Neuronal stem cell (in vitro differentiated cells): ENCODE measurements around the gene TMEM98.

Experiments
- DNase-seq: peaks from one replicate; pipeline ENCODE4 v3.0.0-alpha.2; 2013; ENCODE audit warnings: low spot score
- H2AFZ ChIP-seq: one replicate; pipeline ENCODE4 v1.6.1; 2013; ENCODE audit warnings: mild to moderate bottlenecking, low read length, inconsistent platforms
- H2AK5ac ChIP-seq: 2 replicates; pipeline ENCODE4 v1.6.1; 2013; ENCODE audit warnings: low read depth, mild to moderate bottlenecking, inconsistent platforms, low read length, moderate library complexity, mixed read lengths
- H2BK120ac ChIP-seq: 2 replicates; pipeline ENCODE4 v1.6.1; 2013; ENCODE audit warnings: low read depth, mild to moderate bottlenecking, inconsistent platforms, low read length, moderate library complexity, mixed read lengths
- H2BK12ac ChIP-seq: one replicate; pipeline ENCODE4 v1.6.1; 2013; ENCODE audit warnings: low read length, inconsistent platforms
- H2BK15ac ChIP-seq: 2 replicates; pipeline ENCODE4 v1.6.1; 2013; ENCODE audit warnings: mild to moderate bottlenecking, low read length, inconsistent platforms, mixed read lengths
- H2BK5ac ChIP-seq: one replicate; pipeline ENCODE4 v1.6.1; 2013; ENCODE audit warnings: inconsistent platforms, mild to moderate bottlenecking, low read length, moderate library complexity
- H3K14ac ChIP-seq: one replicate; pipeline ENCODE4 v1.6.1; 2013; ENCODE audit warnings: low read length, inconsistent platforms
- H3K18ac ChIP-seq: 2 replicates; pipeline ENCODE4 v1.6.1; 2013; ENCODE audit warnings: low read length, inconsistent platforms
- H3K23ac ChIP-seq: 2 replicates; pipeline ENCODE4 v1.6.1; 2013; ENCODE audit warnings: low read depth, mild to moderate bottlenecking, mixed read lengths, low read length, inconsistent platforms; ENCODE audit not compliant: poor library complexity
- H3K27ac ChIP-seq: replicated peaks from 3 replicates; pipeline ENCODE4 v1.5.1; 2013; ENCODE audit warnings: low read length, inconsistent platforms
- H3K27me3 ChIP-seq, 3 experiments: 2 replicates each; pipeline ENCODE4 v1.6.1; 2013; ENCODE audit warnings: low read length in 3 of 3, mild to moderate bottlenecking in 2 of 3, inconsistent platforms in 1 of 3, low read depth in 1 of 3, mixed read lengths in 1 of 3, moderate library complexity in 1 of 3; ENCODE audit not compliant: control insufficient read depth in 3 of 3, insufficient read depth in 3 of 3
- H3K36me3 ChIP-seq, 2 donors: replicated peaks in 1 of 2; 2 replicates each; pipeline ENCODE4 v1.6.1; 2013; ENCODE audit warnings: low read length in 2 of 2; ENCODE audit not compliant: control insufficient read depth in 2 of 2, insufficient read depth in 2 of 2
- H3K4ac ChIP-seq: 2 replicates; pipeline ENCODE4 v1.6.1; 2013; ENCODE audit warnings: inconsistent platforms, mild to moderate bottlenecking, low read length, moderate library complexity
- H3K4me1 ChIP-seq, 2 donors: 1 replicate in 1 of 2; 2 replicates in 1 of 2; pipeline ENCODE4 v1.6.1; 2013; ENCODE audit warnings: low read length in 2 of 2, low read depth in 1 of 2; ENCODE audit not compliant: control insufficient read depth in 2 of 2, insufficient read depth in 1 of 2
- H3K4me2 ChIP-seq: one replicate; pipeline ENCODE4 v1.6.1; 2013; ENCODE audit warnings: mild to moderate bottlenecking, low read length, inconsistent platforms; ENCODE audit not compliant: insufficient read depth, poor library complexity, severe bottlenecking
- H3K4me3 ChIP-seq, 2 donors: 2 replicates each; pipeline ENCODE4 v1.5.1; 2013; ENCODE audit warnings: low read length in 2 of 2, mild to moderate bottlenecking in 2 of 2, inconsistent platforms in 1 of 2, moderate library complexity in 1 of 2
- H3K79me1 ChIP-seq: one replicate; pipeline ENCODE4 v1.6.1; 2013; ENCODE audit warnings: low read depth, mild to moderate bottlenecking, inconsistent platforms, low read length, moderate library complexity
- H3K9ac ChIP-seq: one replicate; pipeline ENCODE4 v1.6.1; 2013; ENCODE audit warnings: mild to moderate bottlenecking, low read depth, low read length, inconsistent platforms; ENCODE audit not compliant: poor library complexity
- H3K9me3 ChIP-seq, 2 donors: replicated peaks in 1 of 2; 2 replicates each; pipeline versions ENCODE3 to v1.6.1; 2013; ENCODE audit warnings: low read length in 2 of 2, mild to moderate bottlenecking in 2 of 2, inconsistent platforms in 1 of 2, low read depth in 1 of 2, mixed read lengths in 1 of 2, moderate library complexity in 1 of 2; ENCODE audit not compliant: control insufficient read depth in 2 of 2, insufficient read depth in 1 of 2
- H4K8ac ChIP-seq: one replicate; pipeline ENCODE4 v1.6.1; 2013; ENCODE audit warnings: low read depth, mild to moderate bottlenecking, inconsistent platforms, low read length, moderate library complexity
- H4K91ac ChIP-seq: one replicate; pipeline ENCODE4 v1.6.1; 2013; ENCODE audit warnings: low read length, low read depth, mild to moderate bottlenecking, inconsistent platforms; ENCODE audit not compliant: poor library complexity
- WGBS, 2 donors: extraction: QIAGEN DNeasy Blood & Tissue Kit; methylation state at CpG; one replicate each; pipeline ENCODE4 v1.1.7; 2013; ENCODE audit warnings: missing lambda C conversion rate in 2 of 2, mixed read lengths in 1 of 2; ENCODE audit not compliant: insufficient read length in 2 of 2, insufficient replicate concordance in 1 of 2; ENCODE audit errors: extremely low coverage in 2 of 2; 5-methylcytosine and 5-hydroxymethylcytosine counted together

TMEM98 gene

DNA sequence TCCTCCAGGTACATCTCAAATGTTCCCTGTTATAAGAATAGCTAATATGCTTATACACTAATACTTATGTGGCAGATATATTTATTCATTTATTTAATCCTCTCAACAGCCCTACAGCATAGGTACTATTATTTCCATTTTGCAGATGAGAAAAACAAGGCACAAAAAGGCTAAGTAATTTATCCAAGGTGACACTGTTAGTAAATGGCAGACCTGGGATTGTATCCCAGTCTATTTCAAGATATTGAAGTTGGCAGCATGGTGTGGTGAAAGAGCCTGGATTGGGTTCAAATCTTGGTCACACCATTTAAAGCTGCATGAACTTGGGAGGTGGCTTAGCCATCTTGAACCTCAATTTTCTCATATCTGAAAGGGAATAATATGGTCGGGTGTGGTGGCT, 27.2 kb downstream of the TMEM98 start:
- H2BK12ac ChIP-seq, result no peak overlapping the region
- H3K36me3 ChIP-seq, result no peaks in the 10 kb centered on the region
- no peak overlapping the region for H4K8ac ChIP-seq
- no peak overlapping the region for H3K27ac ChIP-seq
- no peak overlapping the region for H3K23ac ChIP-seq
- no peak for DNase-seq
- H3K9ac ChIP-seq, result no peak overlapping the region
- no peak overlapping the region for H2BK5ac ChIP-seq
- H3K18ac ChIP-seq, result no peak overlapping the region
- no peak overlapping the region for H3K4ac ChIP-seq
- no peak overlapping the region for H3K4me3 ChIP-seq
- no peaks in the 10 kb centered on the region for H3K4me1 ChIP-seq
- no peak overlapping the region for H4K91ac ChIP-seq
- H2BK120ac ChIP-seq, result no peak overlapping the region
- no peak overlapping the region for H2AFZ ChIP-seq
- H3K4me2 ChIP-seq, result no peak overlapping the region
- H2AK5ac ChIP-seq, result no peak overlapping the region
- H3K14ac ChIP-seq, result no peak overlapping the region
- no peak overlapping the region for H2BK15ac ChIP-seq
- WGBS, 2 donors, result no CpG with 5 or more reads among the region's 1 CpG
- no peaks in the 10 kb centered on the region for H3K79me1 ChIP-seq
- H3K27me3 ChIP-seq, result peaks cover 0 to 15% (median 0%) of the 10 kb centered on the region in 3 experiments
- no peaks in the 10 kb centered on the region for H3K9me3 ChIP-seq

DNA sequence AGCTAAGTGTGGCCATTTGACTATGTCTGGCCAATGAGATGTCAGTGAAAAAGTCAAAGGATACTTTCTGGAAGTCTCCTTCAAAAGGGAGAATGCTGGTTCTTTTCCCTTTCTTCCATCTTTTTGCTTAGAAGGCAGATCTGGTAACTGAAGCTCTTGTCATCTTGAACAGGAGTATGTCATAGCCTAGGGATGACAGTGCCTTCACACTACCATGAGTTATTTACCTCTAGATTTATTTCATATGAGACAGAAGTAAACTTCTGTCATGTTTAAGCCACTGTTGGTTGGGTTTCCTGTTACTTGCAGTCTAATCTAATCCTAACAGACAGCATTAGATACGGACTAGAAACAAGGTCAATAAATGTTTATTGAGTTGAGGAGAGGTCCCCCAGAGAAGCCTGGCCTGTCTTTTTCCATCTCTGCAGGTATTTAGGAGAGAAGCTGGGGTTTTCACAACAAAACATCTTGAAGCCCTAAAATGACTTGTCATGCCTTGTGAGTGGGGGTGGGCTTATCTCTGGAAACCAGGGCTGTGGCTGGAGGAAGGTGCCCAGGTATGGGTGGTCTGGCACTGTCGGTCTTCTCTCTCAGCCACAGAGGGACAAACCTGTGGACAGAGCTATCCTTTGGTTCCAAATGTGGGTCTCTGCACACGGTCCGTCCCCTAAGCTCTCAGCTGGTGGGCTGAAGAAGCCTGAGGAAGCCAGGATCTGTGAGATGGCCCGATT, 28.5 kb downstream of the TMEM98 start:
- no peaks in the 10 kb centered on the region for H3K79me1 ChIP-seq
- no peak overlapping the region for H2BK5ac ChIP-seq
- no peak overlapping the region for H2AFZ ChIP-seq
- WGBS, 2 donors, result no CpG with 5 or more reads among the region's 5 CpGs
- no peak overlapping the region for H2BK120ac ChIP-seq
- no peaks in the 10 kb centered on the region for H3K36me3 ChIP-seq
- H3K14ac ChIP-seq, result no peak overlapping the region
- H3K27ac ChIP-seq, result no peak overlapping the region
- H3K4me1 ChIP-seq, result no peaks in the 10 kb centered on the region
- H3K18ac ChIP-seq, result no peak overlapping the region
- no peaks in the 10 kb centered on the region for H3K9me3 ChIP-seq
- H2BK15ac ChIP-seq, result no peak overlapping the region
- no peak overlapping the region for H2BK12ac ChIP-seq
- no peak overlapping the region for H4K8ac ChIP-seq
- no peak overlapping the region for H3K9ac ChIP-seq
- no peak overlapping the region for H3K23ac ChIP-seq
- no peak for DNase-seq
- H3K27me3 ChIP-seq, result peaks cover 0 to 15% (median 0%) of the 10 kb centered on the region in 3 experiments
- H3K4me2 ChIP-seq, result no peak overlapping the region
- no peak overlapping the region for H3K4me3 ChIP-seq
- H4K91ac ChIP-seq, result no peak overlapping the region
- H3K4ac ChIP-seq, result no peak overlapping the region
- H2AK5ac ChIP-seq, result no peak overlapping the region

DNA sequence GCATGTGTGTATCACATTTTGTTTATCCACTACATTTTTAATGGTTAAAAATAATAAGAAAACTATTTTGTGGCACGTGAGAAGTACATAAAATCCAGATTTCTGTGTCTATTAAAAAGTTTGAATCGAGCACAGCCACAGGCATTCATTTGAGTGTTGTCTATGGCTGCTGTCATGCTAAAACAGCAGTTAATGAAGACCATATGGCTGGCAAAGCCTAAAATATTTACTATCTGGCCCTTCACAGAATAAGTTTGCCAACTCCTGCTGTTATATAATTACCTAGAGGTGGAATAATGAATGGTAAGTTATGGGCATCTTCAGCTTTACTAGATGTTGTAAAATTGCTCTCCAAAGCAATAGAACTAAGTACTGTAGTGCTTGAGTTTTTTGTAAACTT, 30.5 kb downstream of the TMEM98 start:
- Histone ChIP-seq H2BK120ac (no peak overlapping the region), H2AK5ac (no peak overlapping the region), H3K27me3 (peaks cover 0 to 15% (median 0%) of the 10 kb centered on the region in 3 experiments), H3K4ac (no peak overlapping the region), H3K9me3 (no peaks in the 10 kb centered on the region), H3K4me2 (peak overlapping the region; percentile 4), H3K4me3 (no peak overlapping the region), H3K27ac (no peak overlapping the region), H2AFZ (no peak overlapping the region), H4K8ac (no peak overlapping the region), H3K79me1 (no peaks in the 10 kb centered on the region), H2BK15ac (no peak overlapping the region), H4K91ac (no peak overlapping the region), H2BK5ac (no peak overlapping the region), H3K36me3 (no peaks in the 10 kb centered on the region), H3K14ac (no peak overlapping the region), H3K18ac (no peak overlapping the region), H2BK12ac (no peak overlapping the region), H3K4me1 (no peaks in the 10 kb centered on the region), H3K9ac (no peak overlapping the region), H3K23ac (no peak overlapping the region)
- no CpG with 5 or more reads among the region's 2 CpGs for WGBS, 2 donors
- DNase-seq, result no peak

- H3K4me1 ChIP-seq, result no peaks in the 10 kb centered on the region
- no peak overlapping the region for H2BK15ac ChIP-seq
- no peak overlapping the region for H3K4ac ChIP-seq
- no peak for DNase-seq
- peaks cover 0 to 7% (median 0%) of the 10 kb centered on the region in 3 experiments for H3K27me3 ChIP-seq
- no peak overlapping the region for H2BK120ac ChIP-seq
- no peaks in the 10 kb centered on the region for H3K79me1 ChIP-seq
- no peak overlapping the region for H2BK12ac ChIP-seq
- H4K8ac ChIP-seq, result peak overlapping the region; percentile 86
- no peaks in the 10 kb centered on the region for H3K36me3 ChIP-seq
- no peak overlapping the region for H3K27ac ChIP-seq
- no CpG with 5 or more reads among the region's 2 CpGs for WGBS, 2 donors
- H3K4me2 ChIP-seq, result no peak overlapping the region
- no peak overlapping the region for H3K9ac ChIP-seq
- peak overlapping the region; percentile 17 for H3K23ac ChIP-seq
- H2AK5ac ChIP-seq, result no peak overlapping the region
- no peak overlapping the region for H2BK5ac ChIP-seq
- peak overlapping the region in 1 of 2 donors; percentile 29 for H3K4me3 ChIP-seq
- H3K18ac ChIP-seq, result no peak overlapping the region
- H4K91ac ChIP-seq, result no peak overlapping the region
- no peak overlapping the region for H3K14ac ChIP-seq
- H2AFZ ChIP-seq, result no peak overlapping the region
- no peaks in the 10 kb centered on the region for H3K9me3 ChIP-seq
Measured at GRCh38 chr17:32960815-32961214, 32.9 kb downstream of the TMEM98 start.
